Memory B cell (primary cell): ENCODE results near the gene TMEM63B.

Source experiments
- ATAC-seq: fragments of 150-1000 bp; cut with Tn5 transposase; 2 replicates; pipeline ENCODE4 v1.10.0; 2021; ENCODE audit warnings: low read depth, mild to moderate bottlenecking, moderate library complexity
- DNase-seq, 2 donors: peaks; one replicate each; pipeline ENCODE4 v3.0.0; 2022; ENCODE audit warnings: low spot score in 2 of 2
- H3K27ac Mint-ChIP-seq: one replicate; pipeline ENCODE4 v1.8.0; 2022; ENCODE audit warnings: mild to moderate bottlenecking, moderate library complexity, mixed read lengths
- H3K27me3 Mint-ChIP-seq: one replicate; pipeline ENCODE4 v1.8.0; 2022; ENCODE audit warnings: mixed read lengths
- H3K36me3 Mint-ChIP-seq: one replicate; pipeline ENCODE4 v1.8.0; 2022; ENCODE audit warnings: mild to moderate bottlenecking, mixed read lengths
- H3K4me1 Mint-ChIP-seq: one replicate; pipeline ENCODE4 v1.8.0; 2022; ENCODE audit warnings: mixed read lengths
- H3K4me3 Mint-ChIP-seq: one replicate; pipeline ENCODE4 v1.8.0; 2022; ENCODE audit warnings: mild to moderate bottlenecking, moderate library complexity, mixed read lengths
- H3K9me3 Mint-ChIP-seq: one replicate; pipeline ENCODE4 v1.8.0; 2022; ENCODE audit warnings: mixed read lengths

The TMEM63B gene

GRCh38 chr6:44152533-44152932, 25.2 kb downstream of the TMEM63B start:
- Mint-ChIP-seq H3K36me3 (peaks cover 9% of the 10 kb centered on the region), H3K4me3 (no peak overlapping the region), H3K27ac (no peak overlapping the region), H3K27me3 (peaks cover 2% of the 10 kb centered on the region), H3K9me3 (no peaks in the 10 kb centered on the region), H3K4me1 (peaks cover 10% of the 10 kb centered on the region)
- ATAC-seq (no peak), DNase-seq (no peak)

- no peak for ATAC-seq
- Mint-ChIP-seq H3K4me1 (peaks cover 10% of the 10 kb centered on the region), H3K9me3 (no peaks in the 10 kb centered on the region), H3K27ac (no peak overlapping the region), H3K36me3 (peaks cover 7% of the 10 kb centered on the region), H3K4me3 (no peak overlapping the region), H3K27me3 (peaks cover 2% of the 10 kb centered on the region)
- no peak for DNase-seq
These were observed 26.7 kb downstream of the TMEM63B start for GRCh38 chr6:44154067-44154466.

GRCh38 chr6:44156494-44157151, 29.3 kb downstream of the TMEM63B start:
- Mint-ChIP-seq H3K27ac (no peak overlapping the region), H3K9me3 (no peaks in the 10 kb centered on the region), H3K4me3 (no peak overlapping the region), H3K4me1 (no peaks in the 10 kb centered on the region), H3K36me3 (peaks cover 3% of the 10 kb centered on the region), H3K27me3 (peaks cover 2% of the 10 kb centered on the region)
- DNase-seq (no peak), ATAC-seq (no peak)

- no peak overlapping the region for H3K4me3 Mint-ChIP-seq
- H3K27me3 Mint-ChIP-seq: peaks cover 2% of the 10 kb centered on the region
- no peak overlapping the region for H3K27ac Mint-ChIP-seq
- DNase-seq (no peak), ATAC-seq (no peak)
- peaks cover 3% of the 10 kb centered on the region for H3K36me3 Mint-ChIP-seq
- H3K4me1 Mint-ChIP-seq: no peaks in the 10 kb centered on the region
- H3K9me3 Mint-ChIP-seq: no peaks in the 10 kb centered on the region
These were observed 29.8 kb downstream of the TMEM63B start for GRCh38 chr6:44157152-44157521.

GRCh38 chr6:44158770-44159228, 31.4 kb downstream of the TMEM63B start, which contains the start of gene CAPN11:
Gene CAPN11, plus strand, starts transcription at chr6:44158820. Its CDS starts 29 bp downstream, at chr6:44158849.
- no peak for DNase-seq
- Mint-ChIP-seq H3K36me3 (no peaks in the 10 kb centered on the region), H3K27ac (no peak within 1 kb of the TSS), H3K4me3 (no peak within 1 kb of the TSS), H3K4me1 (no peaks in the 10 kb centered on the region), H3K9me3 (no peaks in the 10 kb centered on the region), H3K27me3 (peaks cover 8% of the 10 kb centered on the region)
- ATAC-seq: no peak

- no peaks in the 10 kb centered on the region for H3K36me3 Mint-ChIP-seq
- no peak overlapping the region for H3K4me3 Mint-ChIP-seq
- ATAC-seq (peak; percentile 29), DNase-seq (no peak)
- H3K27me3 Mint-ChIP-seq: peaks cover 19% of the 10 kb centered on the region
- no peak overlapping the region for H3K27ac Mint-ChIP-seq
- H3K4me1 Mint-ChIP-seq: no peaks in the 10 kb centered on the region
- no peaks in the 10 kb centered on the region for H3K9me3 Mint-ChIP-seq
These were observed 34.6 kb downstream of the TMEM63B start for GRCh38 chr6:44161997-44162338.

GRCh38 chr6:44162876-44163625, 35.7 kb downstream of the TMEM63B start:
- Mint-ChIP-seq H3K9me3 (no peaks in the 10 kb centered on the region), H3K4me1 (no peaks in the 10 kb centered on the region), H3K27me3 (peaks cover 18% of the 10 kb centered on the region), H3K4me3 (no peak overlapping the region), H3K36me3 (no peaks in the 10 kb centered on the region), H3K27ac (no peak overlapping the region)
- ATAC-seq (no peak), DNase-seq (no peak)

- Mint-ChIP-seq H3K27ac (no peak overlapping the region), H3K27me3 (peaks cover 21% of the 10 kb centered on the region)
These were observed 38.8 kb downstream of the TMEM63B start for GRCh38 chr6:44166116-44166515.

GRCh38 chr6:44166591-44167184, 39.3 kb downstream of the TMEM63B start:
- DNase-seq (no peak), ATAC-seq (no peak)
- no peak overlapping the region for H3K27ac Mint-ChIP-seq
- no peak overlapping the region for H3K4me3 Mint-ChIP-seq
- peaks cover 21% of the 10 kb centered on the region for H3K27me3 Mint-ChIP-seq
- H3K4me1 Mint-ChIP-seq: no peaks in the 10 kb centered on the region
- no peaks in the 10 kb centered on the region for H3K36me3 Mint-ChIP-seq
- H3K9me3 Mint-ChIP-seq: no peaks in the 10 kb centered on the region

More at GRCh38 chr6:44166116-44166515, 38.8 kb downstream of the TMEM63B start:
- H3K9me3 Mint-ChIP-seq: no peaks in the 10 kb centered on the region
- DNase-seq: no peak
- H3K4me1 Mint-ChIP-seq: no peaks in the 10 kb centered on the region
- no peaks in the 10 kb centered on the region for H3K36me3 Mint-ChIP-seq
- no peak overlapping the region for H3K4me3 Mint-ChIP-seq
- ATAC-seq: no peak

- Mint-ChIP-seq H3K36me3 (no peaks in the 10 kb centered on the region), H3K9me3 (no peaks in the 10 kb centered on the region), H3K4me3 (no peak overlapping the region), H3K27me3 (peaks cover 18% of the 10 kb centered on the region), H3K27ac (no peak overlapping the region), H3K4me1 (no peaks in the 10 kb centered on the region)
- no peak for ATAC-seq
- no peak for DNase-seq
These were observed 40.2 kb downstream of the TMEM63B start for GRCh38 chr6:44167567-44167966.

- H3K27me3 Mint-ChIP-seq: peaks cover 19% of the 10 kb centered on the region
- no peak overlapping the region for H3K4me3 Mint-ChIP-seq
- H3K36me3 Mint-ChIP-seq: no peaks in the 10 kb centered on the region
- no peak overlapping the region for H3K27ac Mint-ChIP-seq
- ATAC-seq: no peak
- H3K9me3 Mint-ChIP-seq: no peaks in the 10 kb centered on the region
- H3K4me1 Mint-ChIP-seq: peaks cover 3% of the 10 kb centered on the region
- no peak for DNase-seq
These were observed 41.8 kb downstream of the TMEM63B start for GRCh38 chr6:44169154-44169553.

- H3K36me3 Mint-ChIP-seq: no peaks in the 10 kb centered on the region
- H3K27me3 Mint-ChIP-seq: peaks cover 14% of the 10 kb centered on the region
- no peaks in the 10 kb centered on the region for H3K9me3 Mint-ChIP-seq
- peaks cover 3% of the 10 kb centered on the region for H3K4me1 Mint-ChIP-seq
- ATAC-seq: no peak
- H3K4me3 Mint-ChIP-seq: no peak overlapping the region
- DNase-seq: no peak
- no peak overlapping the region for H3K27ac Mint-ChIP-seq
These were observed 42.7 kb downstream of the TMEM63B start for GRCh38 chr6:44169886-44170570.

- H3K4me1 Mint-ChIP-seq: peaks cover 6% of the 10 kb centered on the region
- H3K9me3 Mint-ChIP-seq: no peaks in the 10 kb centered on the region
- no peak for ATAC-seq
- no peaks in the 10 kb centered on the region for H3K36me3 Mint-ChIP-seq
- DNase-seq: no peak
- H3K4me3 Mint-ChIP-seq: no peak overlapping the region
- H3K27ac Mint-ChIP-seq: no peak overlapping the region
- H3K27me3 Mint-ChIP-seq: peaks cover 9% of the 10 kb centered on the region
These were observed 44.7 kb downstream of the TMEM63B start for GRCh38 chr6:44171899-44172546.
